ENCODE results near the gene CLSTN2. TPM values are rescaled to one million over a fixed set of nuclear protein-coding genes. Genes with fewer than 3 reads are reported as not detected.

Gene CLSTN2
- total and polyA plus RNA-seq, 2 of the 4 experiments (the other 2 are of a cell fraction) = under 0.01 to 0.07 TPM

DNA sequence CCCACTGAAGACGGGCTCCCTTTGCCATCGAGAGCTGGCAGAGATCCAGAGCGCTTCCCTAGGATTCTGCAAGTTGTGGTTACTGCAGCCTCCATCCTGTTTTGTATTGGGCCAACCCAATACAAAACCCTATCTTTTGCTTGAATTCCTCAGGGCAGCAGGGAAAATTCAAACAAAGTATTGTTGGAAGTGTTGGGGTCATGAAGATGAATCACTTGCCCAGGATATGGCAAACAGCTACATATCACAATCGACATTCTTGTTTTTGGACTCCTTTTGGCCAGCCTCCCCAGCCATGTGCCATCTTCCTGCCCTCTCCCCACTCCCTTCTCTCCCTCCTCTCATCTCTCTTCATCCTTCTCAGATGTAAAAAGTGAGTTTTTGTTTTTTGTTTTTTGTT lies 642.9 kb downstream of the CLSTN2 start:
- H2AK9ac ChIP-seq (replicated peaks; ENCODE audit: low read depth, low read length, poor library complexity) = no peak overlapping the region
- CTCF ChIA-PET = no interaction called here
- H3K9me3 ChIP-seq (ENCODE audit: control insufficient read depth, insufficient read depth, low read length) = peaks cover 2% of the 10 kb centered on the region; the same call in 1 of the 2 replicates
- no peak for ATAC-seq (ENCODE audit: low read depth)
- intact Hi-C loops (cut with micrococcal nuclease) (no loop called here), dilution Hi-C loops (cut with HindIII; ENCODE audit: low sequenced_read_pairs, unreplicated experiment) (no loop called here), in situ Hi-C loops (cut with MboI; ENCODE audit: low sequenced_read_pairs) (no loop called here)
- no peak overlapping the region for H2BK5ac ChIP-seq (ENCODE audit: low read depth, low read length, poor library complexity, severe bottlenecking)
- no peak overlapping the region for H3K27ac ChIP-seq (ENCODE audit: insufficient read depth, low read length)
- no peak overlapping the region for H2AFZ ChIP-seq (replicated peaks; ENCODE audit: low read length, poor library complexity)
- no peaks in the 10 kb centered on the region for H3K9me1 ChIP-seq (ENCODE audit: insufficient read depth, low read length)
- H3K4ac ChIP-seq (ENCODE audit: low read depth, low read length) = no peak overlapping the region
- no peak overlapping the region for H2BK15ac ChIP-seq (ENCODE audit: low read depth, low read length)
- no peak overlapping the region for H2BK120ac ChIP-seq (ENCODE audit: low read depth, low read length)
- no peaks in the 10 kb centered on the region for H3K36me3 ChIP-seq (ENCODE audit: control insufficient read depth, insufficient read depth, low read length)
- no peak overlapping the region for H3K9ac ChIP-seq (ENCODE audit: low read depth, low read length)
- no peaks in the 10 kb centered on the region for H3K27me3 ChIP-seq (ENCODE audit: control insufficient read depth, insufficient read depth, low read length)
- no peak overlapping the region for H3K18ac ChIP-seq (ENCODE audit: low read depth, low read length)
- no peak overlapping the region for H3K14ac ChIP-seq (replicated peaks; ENCODE audit: low read depth, low read length)
- H4K8ac ChIP-seq (ENCODE audit: low read depth in 2 of 2, low read length in 2 of 2) = no peak overlapping the region
- DNase-seq = no peak
- H3K23ac ChIP-seq (ENCODE audit: low read depth, low read length) = no peak overlapping the region
- H3K4me1 ChIP-seq (ENCODE audit: control insufficient read depth, insufficient read depth, low read length) = no peaks in the 10 kb centered on the region
- H4K5ac ChIP-seq (ENCODE audit: low read depth, low read length) = no peak overlapping the region
- no peak overlapping the region for H3K4me2 ChIP-seq (ENCODE audit: low read depth, low read length)
- no TSS peak for BruUV-seq (replicated peaks)
- no peaks in the 10 kb centered on the region for H4K20me1 ChIP-seq (ENCODE audit: insufficient read depth, low read length)
- TF ChIP-seq RAD21 (IDR thresholded peaks at IDR 0.05; ENCODE audit: low read length) (no peak), SMC3 (IDR thresholded peaks at IDR 0.05; ENCODE audit: low read depth, low read length) (no peak), RCOR1 (IDR thresholded peaks at IDR 0.05; ENCODE audit: insufficient replicate concordance, low read length) (no peak), MAZ (IDR thresholded peaks at IDR 0.05; ENCODE audit: borderline replicate concordance, low read depth, low read length) (no peak), POLR2A (IDR thresholded peaks at IDR 0.05; ENCODE audit: low read depth, low read length) (no peak), CEBPB (IDR thresholded peaks at IDR 0.05; ENCODE audit: low read depth, low read length) (no peak), CHD1 (IDR thresholded peaks at IDR 0.05; ENCODE audit: low read depth, low read length) (no peak), NFE2L2 (IDR thresholded peaks at IDR 0.05; ENCODE audit: low read depth, low read length) (no peak), BHLHE40 (IDR thresholded peaks at IDR 0.05; ENCODE audit: low read depth, low read length) (no peak), MXI1 (IDR thresholded peaks at IDR 0.05; ENCODE audit: borderline replicate concordance, low read depth, low read length) (no peak), FOS (IDR thresholded peaks at IDR 0.05; ENCODE audit: low read depth, low read length) (no peak), MAFK (IDR thresholded peaks at IDR 0.05; ENCODE audit: low read depth, low read length) (no peak), RFX5 (IDR thresholded peaks at IDR 0.05; ENCODE audit: low read depth, low read length) (no peak)
- TF ChIP-seq, protein P1, sequence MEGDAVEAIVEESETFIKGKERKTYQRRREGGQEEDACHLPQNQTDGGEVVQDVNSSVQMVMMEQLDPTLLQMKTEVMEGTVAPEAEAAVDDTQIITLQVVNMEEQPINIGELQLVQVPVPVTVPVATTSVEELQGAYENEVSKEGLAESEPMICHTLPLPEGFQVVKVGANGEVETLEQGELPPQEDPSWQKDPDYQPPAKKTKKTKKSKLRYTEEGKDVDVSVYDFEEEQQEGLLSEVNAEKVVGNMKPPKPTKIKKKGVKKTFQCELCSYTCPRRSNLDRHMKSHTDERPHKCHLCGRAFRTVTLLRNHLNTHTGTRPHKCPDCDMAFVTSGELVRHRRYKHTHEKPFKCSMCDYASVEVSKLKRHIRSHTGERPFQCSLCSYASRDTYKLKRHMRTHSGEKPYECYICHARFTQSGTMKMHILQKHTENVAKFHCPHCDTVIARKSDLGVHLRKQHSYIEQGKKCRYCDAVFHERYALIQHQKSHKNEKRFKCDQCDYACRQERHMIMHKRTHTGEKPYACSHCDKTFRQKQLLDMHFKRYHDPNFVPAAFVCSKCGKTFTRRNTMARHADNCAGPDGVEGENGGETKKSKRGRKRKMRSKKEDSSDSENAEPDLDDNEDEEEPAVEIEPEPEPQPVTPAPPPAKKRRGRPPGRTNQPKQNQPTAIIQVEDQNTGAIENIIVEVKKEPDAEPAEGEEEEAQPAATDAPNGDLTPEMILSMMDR (conservative IDR thresholded peaks at IDR 0.05; ENCODE audit: low read depth, low read length) = no peak
- TF ChIP-seq, protein P2, sequence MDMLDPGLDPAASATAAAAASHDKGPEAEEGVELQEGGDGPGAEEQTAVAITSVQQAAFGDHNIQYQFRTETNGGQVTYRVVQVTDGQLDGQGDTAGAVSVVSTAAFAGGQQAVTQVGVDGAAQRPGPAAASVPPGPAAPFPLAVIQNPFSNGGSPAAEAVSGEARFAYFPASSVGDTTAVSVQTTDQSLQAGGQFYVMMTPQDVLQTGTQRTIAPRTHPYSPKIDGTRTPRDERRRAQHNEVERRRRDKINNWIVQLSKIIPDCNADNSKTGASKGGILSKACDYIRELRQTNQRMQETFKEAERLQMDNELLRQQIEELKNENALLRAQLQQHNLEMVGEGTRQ (IDR thresholded peaks at IDR 0.05; ENCODE audit: low read depth, low read length) = no peak
- TF ChIP-seq, protein P3, sequence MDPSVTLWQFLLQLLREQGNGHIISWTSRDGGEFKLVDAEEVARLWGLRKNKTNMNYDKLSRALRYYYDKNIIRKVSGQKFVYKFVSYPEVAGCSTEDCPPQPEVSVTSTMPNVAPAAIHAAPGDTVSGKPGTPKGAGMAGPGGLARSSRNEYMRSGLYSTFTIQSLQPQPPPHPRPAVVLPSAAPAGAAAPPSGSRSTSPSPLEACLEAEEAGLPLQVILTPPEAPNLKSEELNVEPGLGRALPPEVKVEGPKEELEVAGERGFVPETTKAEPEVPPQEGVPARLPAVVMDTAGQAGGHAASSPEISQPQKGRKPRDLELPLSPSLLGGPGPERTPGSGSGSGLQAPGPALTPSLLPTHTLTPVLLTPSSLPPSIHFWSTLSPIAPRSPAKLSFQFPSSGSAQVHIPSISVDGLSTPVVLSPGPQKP (IDR thresholded peaks at IDR 0.05; ENCODE audit: borderline replicate concordance, low read depth, low read length) = no peak
- H3K4me3 ChIP-seq (ENCODE audit: insufficient read depth, low read depth, low read length) = no peak overlapping the region
- H3K79me1 ChIP-seq (ENCODE audit: low read depth in 1 of 2, low read length in 2 of 2) = no peaks in the 10 kb centered on the region
- POLR2A ChIA-PET (ENCODE audit: unreplicated experiment) = no interaction called here
- no CpG with 5 or more reads among the region's 4 CpGs for WGBS, 2 experiments (ENCODE audit: extremely low coverage in 2 of 2, insufficient read length in 1 of 2)
- H2BK20ac ChIP-seq (ENCODE audit: low read depth, low read length) = no peak overlapping the region
- H2AK5ac ChIP-seq (ENCODE audit: low read depth, low read length) = no peak overlapping the region
- H3K56ac ChIP-seq (ENCODE audit: extremely low read depth, insufficient read depth, low read length) = no peak overlapping the region
- H4K91ac ChIP-seq (ENCODE audit: insufficient read depth, low read depth, low read length) = no peak overlapping the region

Data from IMR-90 (cell line).